HG03097 (cell line): ENCODE data around the gene MMEL1.
"Not testable (repeated sequence)": the region's sequence is repeated elsewhere in the genome, so short reads cannot be mapped to it uniquely, and the experiment has no call there.

Source experiments
- ATAC-seq: cut with Tn5 transposase; IDR thresholded peaks from one replicate; pipeline ENCODE4 v1.9.1; 2021; ENCODE audit not compliant: unreplicated experiment, low FRiP score

The MMEL1 gene

DNA sequence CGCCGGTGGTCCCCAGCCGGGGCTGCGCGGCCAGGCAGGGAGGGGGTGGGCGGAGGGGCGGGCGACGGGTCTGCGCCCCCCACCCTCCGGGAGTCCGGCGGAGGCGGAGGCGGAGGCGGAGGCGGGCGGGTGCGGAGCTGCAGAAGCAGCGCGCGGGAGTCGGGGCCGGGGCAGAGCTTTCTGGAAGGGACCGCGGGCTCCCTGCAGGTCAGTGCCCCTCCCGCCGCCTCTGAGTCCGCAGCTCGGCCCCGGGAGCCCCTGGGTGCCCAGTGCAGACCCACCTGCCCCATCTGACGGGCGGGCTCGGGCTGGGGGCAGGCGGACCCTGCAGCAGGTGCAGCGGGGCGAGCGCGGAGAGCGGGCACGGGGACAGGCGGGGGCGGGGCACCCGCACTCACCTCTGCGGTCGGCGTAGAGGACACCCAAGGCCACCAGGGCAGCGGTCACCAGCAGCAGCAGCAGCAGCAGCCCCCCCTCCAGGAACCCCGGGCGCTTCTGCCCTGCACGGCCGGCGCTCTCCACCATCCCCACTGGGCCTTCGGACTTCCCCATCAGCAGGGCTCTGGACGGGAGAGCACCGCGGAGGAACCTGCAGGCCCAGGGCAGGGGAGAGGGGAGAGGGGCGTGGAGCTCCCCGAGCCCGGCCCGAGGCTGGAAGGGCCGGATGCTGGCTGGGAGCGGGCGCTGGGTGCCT is 3.7 kb downstream of the MMEL1 start:
- no peak for ATAC-seq

DNA sequence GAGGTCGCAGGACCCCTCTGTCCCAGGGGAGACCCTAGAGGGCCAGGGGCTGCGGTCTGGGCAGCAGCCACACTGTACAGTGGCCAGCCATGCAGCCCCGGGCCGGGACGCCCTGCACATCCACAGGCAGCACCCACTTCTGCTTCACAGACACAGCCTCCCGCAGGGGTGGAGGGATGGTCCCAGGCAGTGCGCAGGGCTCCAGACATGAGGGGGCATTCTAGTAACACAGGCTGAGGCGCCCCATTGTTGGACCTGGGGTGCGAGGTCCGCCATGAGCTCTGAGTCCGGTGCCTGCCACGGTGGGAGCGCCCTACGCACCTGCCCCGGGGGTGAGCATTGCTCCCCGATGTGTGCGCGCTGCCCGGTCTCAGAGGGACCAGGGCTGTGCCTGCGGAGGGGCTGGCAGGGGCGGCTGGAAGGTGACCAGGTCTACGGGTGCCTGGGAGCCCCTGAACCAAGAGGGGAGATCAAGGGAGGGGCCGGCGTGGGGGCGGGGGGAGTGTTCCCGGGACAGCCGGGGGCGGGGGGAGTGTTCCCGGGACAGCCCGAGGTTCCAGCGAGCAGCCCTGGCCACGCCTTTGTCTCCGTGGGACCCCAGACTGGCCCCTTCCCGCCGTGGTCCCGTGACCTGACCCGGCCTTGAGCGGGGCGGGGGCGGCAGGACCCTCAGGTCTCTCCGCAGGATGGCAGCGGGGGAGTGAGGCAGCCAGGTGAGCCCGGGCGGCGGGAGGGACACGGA is 4.5 kb downstream of the MMEL1 start:
- ATAC-seq = no peak

DNA sequence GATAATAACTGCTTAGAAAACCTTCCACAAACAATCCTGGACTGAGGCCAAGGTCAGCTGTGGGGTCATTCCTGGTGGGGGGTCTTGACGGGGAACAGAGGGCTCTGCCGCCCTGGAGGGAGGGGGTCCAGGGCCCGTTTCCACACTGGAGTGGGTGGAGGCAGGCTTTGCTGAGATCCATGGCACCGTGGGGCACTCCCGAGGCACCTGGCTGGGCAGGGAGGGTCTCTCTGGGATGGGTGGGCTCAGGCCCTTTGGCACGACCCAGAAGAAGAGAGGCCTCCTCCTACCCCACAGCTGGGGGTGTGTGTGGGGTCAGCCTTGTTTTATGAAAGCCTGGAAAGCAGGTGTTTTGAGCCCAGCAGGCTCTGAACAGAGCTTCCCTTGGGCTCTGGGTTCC is 5.1 kb downstream of the MMEL1 start:
- no peak for ATAC-seq

DNA sequence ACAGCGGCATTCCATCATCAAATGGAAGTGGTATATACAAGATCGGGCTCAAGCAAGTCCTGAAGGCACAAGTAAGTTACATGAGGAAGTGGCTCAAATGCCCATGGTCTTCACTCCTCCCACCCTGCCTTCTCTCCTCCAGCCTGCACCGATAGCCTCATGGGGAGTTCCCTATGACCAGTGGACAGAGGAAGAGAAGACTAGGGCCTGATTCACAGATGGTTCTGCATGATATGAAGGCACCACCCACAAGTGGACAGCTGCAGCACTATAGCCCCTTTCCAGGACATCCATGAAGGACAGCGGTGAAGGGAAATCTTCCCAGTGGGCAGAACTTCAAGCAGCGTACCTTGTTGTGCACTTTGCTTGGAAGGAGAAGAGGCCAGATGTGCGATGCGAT is 7.1 kb downstream of the MMEL1 start:
- not testable (repeated sequence) for ATAC-seq

DNA sequence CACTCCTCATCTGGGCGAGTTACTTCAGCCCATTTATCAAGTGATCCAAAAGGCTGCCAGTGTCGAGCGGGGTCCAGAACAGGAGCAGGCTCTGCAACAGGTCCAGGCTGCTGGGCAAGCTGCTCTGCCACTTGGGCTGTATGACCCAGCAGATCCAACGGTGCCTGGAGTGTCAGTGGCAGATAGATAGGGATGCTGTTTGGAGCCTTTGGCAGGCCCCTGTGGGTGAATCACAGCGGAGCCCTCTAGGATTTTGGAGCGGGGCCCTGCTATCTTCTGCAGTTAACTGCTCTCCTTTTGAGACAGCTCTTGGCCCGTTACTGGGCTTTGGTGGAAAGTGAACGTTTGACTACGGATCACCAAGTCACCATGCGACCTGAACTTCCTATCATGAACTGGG is 7.5 kb downstream of the MMEL1 start:
- no peak for ATAC-seq

DNA sequence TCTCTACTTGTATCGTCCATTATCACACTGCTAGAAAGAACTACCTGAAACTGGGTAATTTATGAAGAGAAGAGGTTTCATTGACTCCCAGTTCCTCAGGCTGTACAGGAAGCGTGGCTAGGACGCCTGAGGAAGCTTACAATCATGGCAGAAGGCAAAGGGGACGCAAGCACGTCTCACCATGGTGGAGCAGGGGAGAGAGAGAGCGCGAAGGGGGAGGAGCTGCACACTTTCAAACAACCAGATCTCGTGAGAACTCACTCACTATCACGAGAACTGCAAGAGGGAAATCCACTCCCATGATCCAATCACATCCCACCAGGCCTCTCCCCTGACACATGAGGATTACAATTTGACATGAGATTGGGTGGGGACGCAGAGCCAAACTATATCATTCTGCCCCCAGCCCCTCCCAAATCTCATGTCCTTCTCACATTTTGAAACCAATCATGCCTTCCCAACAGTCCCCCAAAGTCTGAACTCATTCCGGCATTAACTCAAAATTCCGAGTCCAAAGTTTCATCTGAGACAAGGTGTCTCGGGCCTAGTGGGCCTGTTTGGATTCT is 8.0 kb downstream of the MMEL1 start:
- ATAC-seq = no peak

DNA sequence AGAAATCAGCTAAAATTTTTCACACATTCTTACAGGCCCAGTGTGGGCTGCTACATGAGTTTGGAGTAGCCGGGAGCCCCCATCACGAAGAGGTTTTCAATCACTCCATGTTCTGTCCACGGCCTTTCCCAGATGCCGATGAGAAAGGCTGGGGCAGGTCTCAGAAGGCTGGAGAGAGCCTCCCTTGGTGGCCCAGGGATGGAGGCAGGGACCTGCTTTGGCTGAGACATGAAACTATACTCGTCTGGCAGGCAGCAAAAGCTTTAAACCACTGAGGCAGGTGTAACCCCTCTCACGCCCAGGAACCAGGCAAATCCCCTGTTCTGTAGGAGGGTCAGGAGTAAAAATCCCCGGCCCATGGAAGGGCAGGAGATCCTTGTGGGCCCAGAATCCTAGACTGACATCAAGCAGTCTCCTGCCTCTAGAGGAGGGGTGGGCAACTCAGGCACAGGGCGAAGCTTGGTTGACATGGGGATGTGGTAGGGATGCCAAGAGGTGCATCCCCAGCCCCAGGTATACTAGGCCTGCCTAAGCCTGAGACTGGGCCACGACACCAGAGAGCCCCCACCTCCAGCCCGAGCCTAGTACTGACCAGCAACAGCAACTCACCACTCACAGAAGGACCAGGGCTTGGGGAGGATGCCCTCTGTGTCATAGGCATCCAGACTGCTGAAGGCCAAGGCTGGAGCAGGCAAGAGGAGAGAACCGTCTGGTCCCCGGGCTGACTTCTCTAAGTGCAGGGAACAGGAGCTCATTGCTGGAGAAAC is 9.1 kb downstream of the MMEL1 start:
- no peak for ATAC-seq

DNA sequence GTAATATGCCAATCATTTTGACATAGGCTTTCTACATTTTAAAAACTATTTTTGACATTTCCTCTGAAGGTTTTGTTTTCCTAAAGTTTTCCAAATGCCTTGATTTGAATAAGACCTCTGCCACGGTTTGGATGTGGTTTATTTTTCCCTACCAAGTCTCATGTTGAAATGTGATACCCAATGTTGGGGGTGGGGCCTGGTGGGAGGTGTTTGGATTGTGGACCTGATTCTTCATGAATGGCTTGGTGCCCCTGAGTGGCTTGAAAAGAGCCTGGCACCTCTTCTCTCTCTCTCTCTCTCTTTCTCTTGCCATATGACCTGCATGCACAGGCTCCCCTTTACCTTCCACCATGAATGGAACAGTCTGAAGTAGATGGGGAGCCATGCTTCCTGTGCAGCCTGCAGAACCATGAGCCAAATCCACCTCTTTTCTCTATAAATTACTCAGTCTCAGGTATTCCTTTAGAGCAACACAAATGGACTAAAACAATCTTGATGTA is 14.8 kb downstream of the MMEL1 start:
- ATAC-seq = no peak

DNA sequence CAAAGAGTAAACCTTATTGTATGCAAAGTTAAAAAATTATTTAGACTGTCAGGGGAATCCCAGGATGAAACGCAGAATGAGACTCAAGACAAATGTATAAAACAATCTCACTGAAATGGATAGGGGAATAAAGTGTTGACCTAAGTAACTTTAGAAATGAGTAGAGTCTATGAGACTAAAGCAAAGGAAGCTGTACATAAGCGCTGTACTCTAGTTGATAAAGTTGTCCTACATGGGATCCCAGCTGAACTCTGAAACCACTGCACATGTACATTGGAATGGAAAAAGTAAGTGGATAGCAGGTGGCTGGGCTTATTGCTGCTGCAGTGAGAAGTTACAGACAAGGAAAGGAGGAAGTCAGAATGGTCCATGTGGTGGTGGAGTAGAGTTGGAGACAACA is 18.7 kb downstream of the MMEL1 start:
- ATAC-seq = no peak

DNA sequence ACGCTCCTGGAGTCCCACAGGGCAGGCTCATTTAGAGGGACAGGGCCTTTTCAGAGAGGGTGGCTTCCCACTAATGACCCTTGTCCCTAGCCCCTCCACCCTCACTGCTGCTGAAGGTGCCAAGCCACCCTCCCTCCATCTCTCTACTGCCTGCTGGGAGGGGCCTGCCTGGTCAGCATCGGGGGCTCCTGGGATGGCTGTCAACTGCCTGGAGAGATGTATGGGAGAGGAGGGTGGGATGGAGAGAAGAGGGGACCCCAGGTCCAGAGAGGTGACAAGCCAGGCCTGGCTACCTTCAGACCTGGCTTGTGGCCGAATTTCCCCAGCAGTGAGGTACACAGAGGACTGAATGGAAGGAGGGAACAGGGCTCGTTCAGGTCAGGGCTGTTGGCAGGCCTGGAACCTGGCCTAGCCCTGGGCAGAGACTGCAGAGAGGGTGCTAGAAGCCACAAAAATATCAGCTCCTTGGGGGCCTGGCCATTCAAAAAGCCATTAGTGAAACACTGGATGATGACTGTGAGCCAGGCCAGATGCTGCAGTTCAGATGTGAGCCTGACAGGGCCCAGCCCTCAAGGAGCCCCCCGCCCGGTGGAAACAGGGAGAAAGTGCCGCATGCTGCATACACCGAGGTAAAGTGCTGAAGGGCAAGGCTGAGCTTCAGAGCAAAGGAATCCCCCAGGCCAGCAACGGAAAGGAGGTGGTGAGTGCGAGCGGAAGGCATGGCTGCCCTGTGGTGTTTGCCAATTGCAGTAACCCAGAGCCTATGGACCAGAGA is 20.0 kb downstream of the MMEL1 start:
- no peak for ATAC-seq

DNA sequence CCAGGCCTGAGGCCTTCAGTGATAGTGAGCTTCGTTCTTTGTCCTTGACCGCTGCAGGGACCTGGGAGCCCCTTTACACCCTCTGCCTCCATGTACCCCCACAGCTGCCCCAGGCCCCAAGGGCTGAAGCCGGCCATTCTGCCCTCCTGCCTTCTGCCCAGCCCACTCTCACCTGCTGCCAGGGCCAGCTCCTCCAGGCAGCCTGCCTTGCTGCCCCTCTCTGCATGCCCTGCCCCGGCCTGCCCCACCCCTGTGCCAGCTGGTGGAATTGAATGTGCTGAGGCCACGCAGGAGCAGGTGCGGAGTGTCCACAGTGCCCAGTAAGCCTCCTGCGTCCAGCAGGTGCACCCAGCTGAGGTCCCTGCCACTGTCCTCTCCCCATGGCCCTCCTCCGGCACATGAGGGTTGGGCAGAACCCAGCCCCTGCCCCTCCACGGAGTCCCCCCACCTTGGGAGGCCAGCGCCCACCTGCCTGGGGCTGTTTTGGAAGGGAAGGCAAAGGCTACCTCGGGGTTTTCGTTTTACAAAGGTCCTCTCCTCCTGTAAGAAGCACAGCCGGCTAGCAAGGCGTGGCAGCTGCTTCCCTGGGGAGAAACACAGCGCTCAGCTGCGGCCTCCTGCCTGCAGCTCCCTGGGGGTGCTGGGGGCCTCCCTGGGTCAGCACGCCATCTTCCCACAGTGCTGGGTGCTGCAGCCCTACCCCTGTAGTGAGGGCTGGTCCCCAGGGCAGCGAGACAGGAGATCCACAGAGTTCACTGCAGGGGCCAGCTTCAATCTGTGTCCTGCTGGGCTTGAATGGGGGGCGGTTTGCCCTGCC is 21.0 kb downstream of the MMEL1 start:
- no peak for ATAC-seq

DNA sequence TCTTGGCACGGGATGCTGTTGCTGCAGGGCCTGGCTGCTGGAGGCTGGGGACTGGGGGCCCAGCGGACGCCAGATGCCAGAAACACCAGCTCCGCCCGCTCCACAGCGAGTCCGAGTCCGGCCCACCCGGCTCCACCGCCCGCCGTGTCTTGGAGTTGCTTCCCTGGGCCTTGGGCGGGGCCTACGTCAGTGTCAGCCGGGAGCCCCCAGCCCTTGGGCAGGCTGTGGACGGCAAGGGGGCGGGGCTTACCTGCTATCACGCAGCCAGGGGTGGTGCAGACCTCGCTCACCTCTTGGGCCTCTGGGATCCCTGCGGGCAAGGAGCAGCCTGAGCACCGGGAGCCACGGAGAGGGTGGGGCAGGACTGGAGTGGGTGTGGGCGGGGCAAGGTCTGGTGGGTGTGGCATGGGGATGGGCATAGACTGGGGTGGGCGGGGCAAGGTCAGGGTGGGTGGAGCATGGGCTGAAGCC is 21.8 kb downstream of the MMEL1 start:
- ATAC-seq = no peak

DNA sequence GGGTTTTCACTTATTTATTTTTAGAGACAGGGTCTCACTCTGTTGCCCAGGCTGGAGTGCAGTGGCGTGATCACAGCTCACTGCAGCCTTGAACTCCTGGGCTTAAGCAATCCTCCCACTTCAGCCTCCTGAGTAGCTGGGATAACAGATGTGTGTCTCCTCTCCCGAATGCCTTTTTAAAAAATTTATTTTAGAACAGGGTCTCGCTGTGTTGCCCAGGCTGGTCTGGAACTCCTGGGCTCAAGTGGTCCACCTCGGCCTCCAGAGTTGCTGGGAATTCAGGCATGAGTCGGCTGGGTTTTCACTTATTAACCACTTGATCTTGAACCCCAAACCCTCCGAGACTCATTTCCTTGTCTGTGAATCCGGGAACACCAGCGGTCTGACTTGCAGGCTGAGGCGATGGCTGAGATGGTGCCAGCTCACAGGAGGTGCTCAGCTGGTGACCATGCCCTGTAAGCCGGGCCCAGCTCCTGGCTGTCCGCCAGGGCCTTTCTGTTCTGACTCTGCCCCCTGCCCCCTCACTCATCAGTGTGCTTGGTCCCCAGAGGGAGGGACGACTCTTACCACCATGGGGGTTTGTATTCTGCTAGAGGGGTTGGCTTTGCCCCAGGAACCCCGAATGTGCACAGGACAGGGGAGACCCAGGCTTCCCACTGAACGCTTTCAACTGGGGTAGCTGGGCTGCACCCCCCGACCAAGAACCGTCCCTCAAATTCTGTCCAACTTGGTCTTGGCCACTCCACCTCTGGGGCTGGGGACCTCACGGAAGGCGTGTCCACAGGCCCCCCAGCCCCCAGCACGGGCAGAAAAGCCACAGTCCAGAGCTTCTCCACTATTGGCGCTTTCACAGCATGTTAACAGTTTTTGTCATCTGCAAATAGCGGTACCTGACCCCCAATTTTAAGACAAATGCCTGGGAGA is 22.5 kb downstream of the MMEL1 start:
- no peak for ATAC-seq

DNA sequence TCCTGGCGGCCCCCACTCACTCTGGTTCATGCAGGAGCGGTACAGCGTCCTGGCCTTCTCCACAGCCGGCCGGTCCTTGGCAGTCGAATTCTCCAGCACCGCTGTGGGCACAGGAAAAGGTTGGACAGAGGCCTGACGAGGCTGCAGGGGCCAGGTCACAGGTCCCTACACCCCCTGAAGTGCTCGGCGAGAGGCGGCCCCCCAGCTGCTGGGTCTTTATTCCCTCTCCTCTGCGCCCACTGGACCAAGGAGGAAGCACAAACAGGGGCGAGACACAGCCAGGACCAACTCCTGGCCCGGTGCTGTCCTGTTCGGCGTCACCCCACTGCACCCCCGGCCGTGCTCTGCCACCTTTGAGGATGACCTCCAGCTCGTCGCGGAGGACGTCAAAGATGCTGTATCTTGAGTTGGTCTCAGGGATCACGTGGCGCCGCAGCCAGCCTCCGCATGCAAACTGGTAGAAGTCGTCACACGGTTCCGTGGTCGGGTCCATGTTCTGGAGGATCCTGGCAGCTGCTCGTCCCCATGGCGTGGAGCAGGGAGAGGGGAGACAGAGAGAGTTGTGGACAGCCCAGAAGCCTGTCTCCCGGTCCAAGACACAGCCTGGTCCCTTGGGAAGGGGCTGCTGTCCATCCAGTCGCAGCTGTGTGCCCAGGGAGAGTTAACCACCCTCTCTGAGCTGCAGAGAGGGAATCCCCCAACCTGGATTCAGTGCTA is 23.3 kb downstream of the MMEL1 start:
- ATAC-seq = no peak

DNA sequence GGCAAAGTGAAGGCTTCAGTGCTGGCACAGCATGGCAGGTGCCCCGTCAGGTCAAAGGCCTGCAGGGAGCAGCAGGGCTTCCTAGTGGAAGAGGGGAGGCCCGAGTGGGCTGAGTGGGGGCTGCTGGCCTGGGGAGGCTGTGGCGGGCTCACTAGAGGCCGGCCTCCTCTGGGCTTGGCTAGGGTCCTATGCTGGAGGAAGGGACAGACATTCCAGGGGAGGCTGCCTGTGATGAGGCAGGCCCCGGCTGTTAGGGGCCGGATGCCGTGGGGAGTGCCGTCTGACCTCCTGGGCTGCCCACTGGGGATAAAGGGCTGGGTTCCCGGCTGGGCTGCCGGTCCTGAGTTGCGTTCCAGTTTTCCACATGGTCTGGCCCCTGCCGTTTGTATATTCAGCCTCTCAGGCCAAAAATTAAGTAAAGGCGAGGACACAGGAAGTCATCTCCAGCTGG is 25.1 kb downstream of the MMEL1 start:
- no peak for ATAC-seq

DNA sequence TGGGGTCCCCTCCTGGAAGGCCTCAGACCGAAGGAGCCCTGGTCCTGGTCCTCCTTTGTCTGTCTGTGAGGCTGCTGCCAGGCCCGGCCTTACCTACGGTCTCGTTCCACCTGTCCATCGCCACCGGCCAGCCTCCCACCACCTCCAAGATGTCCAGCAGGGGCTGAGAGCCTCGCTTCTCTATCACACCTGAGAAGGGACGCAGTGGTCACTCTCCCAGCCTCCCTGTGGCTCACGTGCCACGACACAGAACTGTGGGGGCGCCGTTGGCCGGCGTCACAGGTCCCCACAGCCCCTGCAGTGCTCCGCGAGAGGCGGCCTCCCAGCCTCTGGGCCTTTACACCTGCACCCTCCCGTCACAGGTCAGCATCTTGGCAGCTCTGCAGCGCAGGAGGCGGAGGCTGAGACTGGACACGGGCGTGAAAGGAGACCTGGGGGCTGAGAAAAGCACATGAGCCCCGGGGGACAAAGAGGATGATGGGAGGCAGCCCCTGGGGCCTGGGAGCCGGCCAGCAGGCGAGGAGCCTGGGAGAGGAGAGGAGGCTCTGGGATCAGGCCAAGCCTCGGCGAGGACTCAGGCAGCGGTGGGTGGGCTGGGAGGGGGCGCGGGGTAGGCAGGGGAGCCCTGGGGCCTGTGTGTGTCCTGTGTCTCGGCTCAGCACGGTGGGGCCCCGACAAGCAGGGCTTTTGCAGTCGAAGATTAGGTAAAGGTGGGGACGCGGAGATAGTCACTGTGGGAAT is 25.8 kb downstream of the MMEL1 start:
- ATAC-seq = no peak

DNA sequence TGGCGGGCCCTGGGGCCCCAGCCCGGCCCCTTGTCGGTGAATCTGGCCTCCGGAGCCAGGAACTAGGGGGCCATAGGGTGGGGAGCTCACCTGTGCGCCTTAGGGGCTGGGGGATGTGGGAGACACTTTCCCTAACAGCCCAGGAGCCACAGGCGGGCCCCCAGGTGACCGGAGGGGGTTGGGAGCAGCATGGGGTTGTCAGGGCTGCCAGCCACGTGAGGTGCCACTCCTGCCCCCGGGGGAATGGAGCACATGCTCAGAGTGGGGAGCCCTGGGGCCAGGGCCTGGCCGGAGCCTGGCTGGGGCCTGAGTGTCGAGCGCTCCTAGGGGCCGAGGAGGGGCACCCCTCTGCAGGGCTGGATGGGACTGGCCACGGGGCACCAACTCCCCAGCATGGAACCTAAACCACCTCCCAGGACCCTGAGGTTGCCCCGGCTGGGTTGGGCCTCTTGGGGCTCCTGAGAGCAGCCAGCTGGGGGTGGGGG is 26.4 kb downstream of the MMEL1 start:
- ATAC-seq = no peak
